Activated effector memory CD4-positive, alpha-beta T cell treated with anti-CD3 and anti-CD28 coated beads, Interleukin-2, amount 50 U/mL, for 16 hours (primary cell): ENCODE data around the gene SPATA6.
"Not testable (repeated sequence)": the region's sequence is repeated elsewhere in the genome, so short reads cannot be mapped to it uniquely, and the experiment has no call there.

Experiments
- DNase-seq: peaks from one replicate; pipeline ENCODE4 v3.0.0-alpha.2; 2020

SPATA6 gene

DNA sequence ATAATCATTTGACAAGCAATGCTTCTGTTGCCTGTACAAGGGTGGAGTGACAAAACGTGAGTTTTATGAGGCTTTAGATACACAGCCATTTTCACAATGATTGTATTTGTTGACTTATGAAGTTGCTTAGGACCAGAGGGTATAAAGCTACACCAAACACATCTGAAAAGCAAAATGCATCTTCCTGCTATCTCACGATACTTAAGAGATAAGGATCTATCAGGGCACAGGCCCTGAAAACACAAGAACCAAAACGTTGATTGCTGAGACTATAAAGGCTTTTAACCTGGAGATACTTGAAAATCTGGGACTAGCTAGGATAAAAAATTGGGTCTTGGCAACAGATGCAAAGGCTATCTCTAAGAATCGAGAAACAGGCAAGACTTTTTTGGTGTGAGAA is 133.7 kb downstream of the SPATA6 start:
- no peak for DNase-seq

DNA sequence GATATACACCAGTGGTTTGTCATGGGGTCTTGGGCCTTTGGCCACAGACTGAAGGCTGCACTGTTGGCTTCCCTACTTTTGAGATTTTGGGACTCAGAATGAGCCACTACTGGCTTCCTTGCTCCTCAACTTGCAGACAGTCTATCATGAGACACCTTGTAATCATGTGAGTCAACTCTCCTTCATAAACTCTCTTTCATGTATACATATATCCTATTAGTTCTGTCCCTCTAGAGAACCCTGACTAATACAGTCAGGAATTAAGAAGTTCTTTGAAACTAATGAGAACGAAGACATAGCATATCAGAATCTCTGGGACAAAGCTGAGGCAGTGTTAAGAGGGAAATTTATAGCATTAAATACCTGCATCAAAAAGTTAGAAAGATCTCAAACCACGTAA is 138.7 kb downstream of the SPATA6 start:
- no peak for DNase-seq

DNA sequence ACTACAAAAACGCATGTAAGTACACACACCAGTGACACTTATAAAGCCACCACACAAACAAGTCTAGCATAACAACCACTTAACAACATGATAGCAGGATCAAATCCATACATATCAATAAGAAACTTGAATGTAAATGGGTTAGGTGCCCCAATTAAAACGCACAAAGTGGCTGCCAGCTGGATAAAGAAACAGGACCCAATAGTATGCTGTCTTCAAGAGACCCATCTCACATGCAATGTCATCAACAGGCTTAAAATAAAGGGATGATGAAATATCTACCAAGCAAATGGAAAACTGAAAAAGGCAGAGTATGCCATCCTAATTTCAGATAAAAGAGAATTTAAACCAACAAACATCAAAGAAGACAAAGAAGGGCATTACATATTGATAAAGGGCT is 139.9 kb downstream of the SPATA6 start:
- no peak for DNase-seq

DNA sequence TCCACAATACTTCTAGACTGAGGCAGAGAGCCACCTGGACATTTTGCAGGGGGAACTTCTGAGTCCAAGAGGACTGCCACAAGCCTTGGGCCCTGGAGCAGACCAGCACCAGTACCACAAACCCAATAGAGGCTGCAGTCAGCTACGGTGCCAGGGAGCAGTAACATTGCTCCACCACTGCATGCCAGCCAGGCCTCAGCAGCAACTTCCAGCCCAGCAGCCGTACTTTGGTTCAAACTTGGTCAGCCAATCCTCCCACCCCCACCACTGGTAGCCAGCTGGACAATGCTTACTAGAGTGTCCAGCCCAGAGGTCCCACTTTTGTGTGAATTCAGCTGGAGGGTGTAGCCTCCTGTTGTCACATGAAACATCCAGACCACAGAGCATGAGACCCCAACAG is 142.1 kb downstream of the SPATA6 start:
- no peak for DNase-seq

DNA sequence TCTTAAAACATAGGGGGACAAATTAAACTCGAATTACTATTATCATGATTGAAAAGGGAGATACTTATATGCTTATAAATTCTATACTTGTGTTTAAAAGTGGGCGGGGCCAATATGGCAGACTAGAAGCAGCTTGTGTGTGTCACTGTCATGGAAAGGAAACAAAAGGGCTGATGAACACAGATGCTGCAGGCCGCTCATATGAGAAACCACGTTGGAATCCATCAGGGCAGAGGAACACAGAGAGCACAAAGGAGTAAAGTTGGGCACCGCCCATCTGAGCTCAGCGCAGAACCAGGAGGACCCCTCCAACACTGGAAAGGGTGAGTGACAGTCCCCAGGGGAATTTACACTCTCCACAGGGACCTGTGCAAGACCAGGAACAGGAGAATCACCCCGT is 142.5 kb downstream of the SPATA6 start:
- DNase-seq = no peak

DNA sequence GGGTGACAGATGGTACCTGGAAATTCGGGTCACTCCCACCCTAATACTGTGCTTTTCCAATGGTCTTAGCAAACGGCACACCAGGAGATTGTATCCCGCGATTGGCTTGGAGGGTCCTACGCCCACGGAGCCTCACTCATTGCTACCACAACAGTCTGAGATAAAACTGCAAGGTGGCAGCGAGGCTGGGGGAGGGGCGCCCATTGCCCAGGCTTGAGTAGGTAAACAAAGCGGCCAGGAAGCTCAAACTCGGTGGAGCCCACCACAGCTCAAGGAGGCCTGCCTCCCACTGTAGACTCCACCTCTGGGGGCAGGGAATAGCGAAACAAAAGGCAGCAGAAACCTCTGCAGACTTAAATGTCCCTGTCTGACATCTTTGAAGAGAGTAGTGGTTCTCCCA is 160.2 kb downstream of the SPATA6 start:
- not testable (repeated sequence) for DNase-seq

DNA sequence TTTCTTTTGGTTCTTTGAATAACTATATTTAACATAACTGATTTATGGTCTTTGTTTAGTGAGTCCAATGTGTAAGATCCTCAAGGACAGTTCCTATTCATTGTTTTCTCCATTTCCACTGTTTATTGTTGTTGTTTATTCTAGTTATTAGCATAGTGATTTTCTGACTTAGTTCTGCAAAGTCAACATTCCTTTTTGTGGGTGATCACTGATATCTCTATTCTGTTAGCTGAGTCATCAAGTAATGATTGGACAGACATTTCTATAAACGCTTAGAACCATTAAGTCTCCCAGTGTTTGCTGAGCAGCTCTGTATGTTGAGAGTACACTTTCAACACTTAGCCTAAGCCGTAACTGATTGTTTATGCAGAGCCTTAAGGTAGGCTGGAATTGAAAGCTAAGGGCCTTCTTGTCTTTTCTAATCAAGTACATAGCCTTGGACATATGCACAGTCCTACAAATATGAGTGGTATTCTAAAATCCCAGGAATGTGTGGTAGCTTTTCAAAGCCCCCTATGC is 162.4 kb downstream of the SPATA6 start:
- no peak for DNase-seq

DNA sequence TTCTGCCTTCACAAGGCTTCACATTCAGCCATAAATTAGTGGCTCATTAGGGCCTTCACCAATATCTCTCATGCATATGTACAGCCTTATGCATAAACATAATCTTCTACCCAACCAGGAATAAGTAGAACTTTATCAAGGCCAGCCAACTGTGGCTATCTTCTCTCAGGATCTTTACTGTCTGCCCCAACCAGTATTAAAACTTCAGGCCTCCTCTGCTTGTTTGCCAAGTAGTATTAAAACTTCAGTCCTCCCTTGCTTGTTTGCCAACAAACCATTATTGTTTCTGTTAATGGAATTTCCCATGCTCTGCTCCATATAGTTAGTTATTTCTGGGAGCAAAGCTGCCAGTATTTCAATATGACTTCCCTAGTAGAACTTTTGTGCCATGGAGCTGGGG is 169.4 kb downstream of the SPATA6 start:
- no peak for DNase-seq

DNA sequence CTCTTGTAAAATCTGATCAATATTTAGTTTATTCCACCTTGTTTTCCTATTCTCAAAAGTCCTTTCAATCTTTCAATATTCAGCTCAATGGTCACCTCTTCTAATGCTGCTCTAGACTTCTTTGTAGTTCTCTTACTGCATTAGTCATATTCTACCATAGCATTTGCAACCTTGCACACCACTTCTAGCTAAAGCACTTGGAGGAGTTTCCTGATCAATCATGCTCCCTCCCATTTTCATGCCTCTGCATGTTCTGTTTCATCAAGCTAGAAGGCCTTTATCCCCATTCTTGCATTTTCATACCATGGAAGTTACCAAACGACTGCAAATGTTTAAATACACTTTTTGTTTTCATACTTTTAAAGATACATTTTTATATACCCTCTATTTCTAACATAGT is 177.3 kb downstream of the SPATA6 start:
- DNase-seq = no peak

DNA sequence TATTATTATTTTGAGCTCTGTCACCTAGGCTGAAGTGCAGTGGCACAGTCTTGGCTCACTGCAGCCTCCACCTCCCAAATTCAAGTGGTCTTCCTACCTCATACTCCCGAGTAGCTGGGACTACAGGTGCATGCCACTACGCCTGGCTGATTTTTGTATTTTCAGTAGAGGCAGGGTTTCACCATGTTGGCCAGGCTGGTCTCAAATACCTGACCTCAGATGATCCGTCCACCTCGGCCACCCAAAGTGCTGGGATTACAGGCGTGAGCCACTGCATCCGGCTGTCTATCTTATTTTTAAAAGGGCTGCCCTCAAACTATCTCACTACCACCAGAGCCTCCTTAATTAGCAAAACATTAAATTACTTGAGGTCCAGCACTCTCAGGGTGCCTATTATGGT is 177.9 kb downstream of the SPATA6 start:
- DNase-seq = not testable (repeated sequence)

DNA sequence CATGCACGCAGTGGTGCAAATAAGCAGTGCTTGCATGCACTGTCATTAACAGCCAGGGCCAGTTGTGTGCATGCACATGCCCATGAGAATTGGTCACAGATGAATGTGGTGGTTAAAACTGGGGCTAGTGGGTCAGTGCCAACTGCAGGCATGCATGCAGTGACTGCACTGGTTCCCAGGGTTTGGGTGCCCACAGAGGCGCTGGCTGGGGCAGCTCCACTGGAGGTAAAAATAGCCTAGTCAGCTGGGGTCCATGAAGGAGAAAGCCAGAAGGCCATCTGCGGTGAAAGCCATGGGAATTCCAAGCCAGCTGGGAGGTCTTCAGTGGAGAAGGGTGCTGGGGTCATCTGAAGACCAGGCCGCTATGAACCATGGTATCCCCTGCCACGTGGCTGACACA is 179.3 kb downstream of the SPATA6 start:
- no peak for DNase-seq

DNA sequence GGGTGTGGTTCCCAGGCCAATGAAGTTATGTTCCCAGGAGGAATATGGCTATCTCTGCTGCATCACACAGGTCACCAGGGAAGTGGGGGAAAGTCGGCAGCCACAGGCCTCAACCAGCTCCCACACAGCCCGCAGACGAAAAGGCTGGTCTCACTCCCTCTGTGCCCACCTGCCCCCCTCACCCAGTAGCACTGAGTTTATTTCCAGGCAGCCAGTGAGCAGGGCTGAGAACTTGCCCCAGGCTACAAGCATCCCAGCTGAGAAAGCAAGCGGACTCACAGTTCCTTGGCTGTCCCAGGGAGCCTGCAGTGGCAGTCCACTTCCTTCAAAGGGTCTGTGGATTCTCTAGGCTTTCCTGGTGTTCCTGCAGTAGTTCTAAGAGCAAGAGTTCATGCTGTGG is 180.6 kb downstream of the SPATA6 start:
- no peak for DNase-seq

DNA sequence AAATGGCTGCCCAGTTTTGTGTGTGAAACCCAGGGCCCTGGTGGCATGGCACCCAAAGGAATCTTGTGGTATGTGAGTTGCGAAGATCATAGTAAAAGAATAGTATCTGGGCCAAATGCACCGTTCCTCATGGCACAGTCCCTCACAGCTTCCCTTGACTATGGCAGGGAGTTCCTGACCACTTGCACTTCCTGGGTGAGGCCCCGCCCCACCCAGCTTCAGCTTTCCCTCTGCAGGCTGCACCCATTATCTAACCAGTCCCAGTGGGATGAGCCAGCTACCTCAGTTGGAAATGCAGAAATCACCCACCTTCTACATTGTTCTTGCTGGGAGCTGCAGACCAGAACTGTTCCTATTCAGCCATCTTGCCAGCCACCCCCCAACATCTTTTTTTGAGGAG is 186.5 kb downstream of the SPATA6 start:
- DNase-seq = no peak

DNA sequence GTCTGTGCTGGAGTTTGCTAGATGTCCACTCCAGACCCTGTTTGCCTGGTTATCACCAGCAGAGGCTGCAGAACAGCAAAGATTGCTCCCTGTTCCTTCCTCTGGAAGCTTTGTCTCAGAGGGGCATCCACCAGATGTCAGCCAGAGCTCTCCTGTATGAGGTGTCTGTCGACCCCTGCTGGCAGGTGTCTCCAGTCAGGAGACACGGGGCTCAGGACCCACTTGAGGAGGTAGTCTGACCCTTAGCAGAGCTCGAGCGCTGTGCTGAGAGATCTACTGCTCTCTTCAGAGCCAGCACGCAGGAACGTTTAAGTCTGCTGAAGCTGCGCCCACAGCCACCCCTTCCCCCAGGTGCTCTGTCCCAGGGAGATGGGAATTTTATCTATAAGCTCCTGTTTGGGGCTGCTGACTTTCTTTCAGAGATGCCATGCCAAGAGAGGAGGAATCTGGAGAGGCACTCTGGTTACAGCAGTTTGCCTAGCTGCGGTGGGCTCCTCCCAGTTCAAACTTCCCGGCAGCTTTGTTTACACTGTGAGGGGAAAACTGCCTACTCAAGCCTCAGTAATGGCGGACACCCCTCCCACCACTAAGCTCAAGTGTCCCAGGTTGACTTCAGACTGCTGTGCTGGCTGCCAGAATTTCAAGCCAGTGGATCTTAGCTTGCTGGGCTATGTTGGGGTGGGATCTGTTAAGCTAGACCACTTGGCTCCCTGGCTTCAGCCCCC is 187.1 kb downstream of the SPATA6 start:
- not testable (repeated sequence) for DNase-seq

DNA sequence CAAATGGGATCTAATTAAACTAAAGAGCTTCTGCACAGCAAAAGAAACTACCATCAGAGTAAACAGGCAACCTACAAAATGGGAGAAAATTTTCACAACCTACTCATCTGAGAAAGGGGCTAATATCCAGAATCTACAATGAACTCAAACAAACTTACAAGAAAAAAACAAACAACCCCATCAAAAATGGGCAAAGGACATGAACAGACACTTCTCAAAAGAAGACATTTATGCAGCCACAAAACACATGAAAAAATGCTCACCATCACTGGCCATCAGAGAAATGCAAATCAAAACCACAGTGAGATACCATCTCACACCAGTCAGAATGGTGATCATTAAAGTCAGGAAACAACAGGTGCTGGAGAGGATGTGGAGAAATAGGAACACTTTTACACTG is 189.7 kb downstream of the SPATA6 start:
- DNase-seq = not testable (repeated sequence)

DNA sequence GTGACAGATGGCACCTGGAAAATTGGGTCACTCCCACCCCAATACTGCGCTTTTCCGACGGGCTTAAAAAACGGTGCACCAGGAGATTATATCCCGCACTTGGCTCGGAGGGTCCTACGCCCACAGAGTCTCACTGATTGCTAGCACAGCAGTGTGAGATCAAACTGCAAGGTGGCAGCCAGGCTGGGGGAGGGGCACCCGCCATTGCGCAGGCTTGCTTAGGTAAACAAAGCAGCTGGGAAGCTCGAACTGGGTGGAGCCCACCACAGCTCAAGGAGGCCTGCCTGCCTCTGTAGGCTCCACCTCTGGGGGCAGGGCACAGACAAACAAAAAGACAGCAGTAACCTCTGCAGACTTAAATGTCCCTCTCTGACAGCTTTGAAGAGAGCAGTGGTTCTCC is 194.6 kb downstream of the SPATA6 start:
- DNase-seq = not testable (repeated sequence)

DNA sequence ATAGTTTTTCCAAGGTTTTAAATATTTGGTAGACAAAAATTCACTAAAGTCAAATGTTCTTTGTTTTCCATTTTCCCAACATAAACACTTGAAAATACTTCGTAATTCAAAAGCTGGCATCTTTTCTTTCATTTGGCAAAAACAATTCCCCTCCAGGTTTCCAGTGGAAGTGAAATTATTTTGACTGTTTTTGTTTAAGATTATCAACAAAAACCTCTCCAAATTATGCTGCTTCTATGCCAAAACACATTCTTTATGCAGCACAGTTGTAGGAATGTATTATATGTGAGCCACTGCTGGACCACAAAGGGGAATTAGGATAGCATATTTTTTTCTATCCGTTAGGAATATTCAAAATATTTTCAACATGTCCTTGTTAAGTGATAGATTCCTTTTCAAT is 205.4 kb downstream of the SPATA6 start:
- DNase-seq = no peak

DNA sequence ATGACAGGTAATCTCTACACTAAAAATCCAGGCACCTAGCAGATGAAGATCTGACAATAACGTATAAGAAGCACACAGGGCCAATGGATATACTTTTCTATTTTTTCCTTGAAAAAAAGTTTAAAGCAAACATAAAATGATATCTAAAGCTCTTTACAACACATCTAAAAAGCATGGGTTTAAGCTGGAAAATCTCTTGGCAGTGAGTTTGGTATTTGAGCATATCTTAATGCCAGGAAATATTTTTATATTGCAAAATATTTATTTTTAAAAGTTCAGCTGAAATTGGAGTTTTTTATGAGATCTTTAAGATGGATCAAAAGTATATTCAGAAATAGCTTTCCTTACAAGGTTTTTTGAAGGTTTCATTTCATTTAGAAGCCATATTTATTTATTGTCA is 209.0 kb downstream of the SPATA6 start:
- DNase-seq = no peak

DNA sequence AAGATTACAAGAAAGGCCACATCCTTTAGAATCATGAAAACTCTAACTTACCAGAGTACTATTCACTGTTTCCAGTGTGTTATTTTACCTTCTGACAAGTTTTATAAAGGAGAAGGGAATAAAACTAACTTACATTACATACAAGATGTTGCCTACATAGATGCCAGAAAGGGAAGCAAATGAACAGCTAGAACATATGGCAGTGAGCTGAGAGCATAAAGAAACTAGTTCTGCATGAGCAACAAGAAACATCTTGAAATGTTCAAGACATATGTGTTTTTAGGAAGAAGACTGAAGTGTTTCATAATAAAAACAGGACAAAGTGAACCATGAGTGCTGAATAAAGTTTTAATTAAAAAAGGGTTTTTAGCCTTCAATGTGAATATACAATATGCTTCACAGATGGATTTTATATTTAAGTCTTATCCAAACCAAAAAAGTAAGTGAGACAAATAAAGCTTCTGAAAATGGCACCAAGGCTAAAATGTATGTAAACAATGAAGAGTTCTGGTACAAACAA is 210.1 kb downstream of the SPATA6 start:
- DNase-seq = no peak

DNA sequence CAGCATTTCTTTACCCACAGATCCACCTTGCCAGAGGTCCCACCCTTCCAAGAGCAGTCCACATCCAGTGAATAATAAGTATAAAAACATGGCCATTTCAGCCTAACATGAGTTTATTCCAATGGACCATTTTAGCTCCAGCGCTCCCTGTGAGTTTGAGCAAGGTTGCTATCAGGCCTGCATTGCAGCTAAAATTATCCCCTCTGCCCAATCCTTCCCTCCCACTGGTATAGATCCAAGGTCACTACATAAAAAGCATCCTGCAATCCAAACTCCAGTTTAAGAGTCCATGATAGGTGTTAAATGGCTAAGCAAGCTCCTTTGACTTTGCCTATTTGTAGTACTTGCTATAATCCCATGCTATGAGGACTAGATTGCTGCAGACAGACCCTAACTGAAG is 213.9 kb downstream of the SPATA6 start:
- DNase-seq = no peak

DNA sequence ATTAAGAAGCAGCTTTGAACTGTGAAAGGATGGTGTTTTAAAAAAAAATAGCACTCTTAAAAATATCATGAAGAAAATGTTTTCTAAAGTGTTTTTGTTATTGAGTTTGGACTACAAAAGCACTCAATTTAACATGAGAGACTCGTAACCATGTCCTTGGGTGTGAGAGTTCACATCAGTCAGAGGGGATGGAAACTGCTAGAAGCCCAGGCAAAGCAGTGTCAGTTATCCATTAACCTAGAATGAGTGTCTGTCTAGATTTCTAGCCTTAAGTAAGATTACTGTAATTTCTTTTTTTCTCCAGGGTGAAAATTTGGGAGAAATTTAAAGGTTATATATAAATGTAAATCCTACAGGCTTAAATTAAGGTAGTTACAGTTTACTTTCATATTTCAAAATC is 217.8 kb downstream of the SPATA6 start:
- DNase-seq = no peak

DNA sequence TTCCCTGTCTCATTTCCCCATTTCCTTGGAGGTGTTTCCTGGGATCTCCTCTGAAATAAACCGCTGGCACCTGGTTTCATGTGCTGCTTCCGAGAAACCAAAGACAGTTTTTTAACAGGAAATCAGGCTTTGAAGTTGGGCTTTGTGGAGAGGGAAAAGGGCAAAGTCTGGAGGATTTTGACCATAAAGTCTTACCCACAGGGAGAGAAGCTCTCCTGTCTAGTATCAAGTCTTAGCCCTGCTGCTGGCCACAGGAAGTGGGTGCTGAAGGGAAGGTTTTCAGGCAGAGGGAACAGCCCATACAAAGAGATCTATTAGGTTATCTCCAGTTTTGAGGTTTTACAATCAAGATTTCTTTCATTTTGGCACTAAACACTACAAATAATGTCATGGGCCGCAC is 220.2 kb downstream of the SPATA6 start:
- DNase-seq = no peak

DNA sequence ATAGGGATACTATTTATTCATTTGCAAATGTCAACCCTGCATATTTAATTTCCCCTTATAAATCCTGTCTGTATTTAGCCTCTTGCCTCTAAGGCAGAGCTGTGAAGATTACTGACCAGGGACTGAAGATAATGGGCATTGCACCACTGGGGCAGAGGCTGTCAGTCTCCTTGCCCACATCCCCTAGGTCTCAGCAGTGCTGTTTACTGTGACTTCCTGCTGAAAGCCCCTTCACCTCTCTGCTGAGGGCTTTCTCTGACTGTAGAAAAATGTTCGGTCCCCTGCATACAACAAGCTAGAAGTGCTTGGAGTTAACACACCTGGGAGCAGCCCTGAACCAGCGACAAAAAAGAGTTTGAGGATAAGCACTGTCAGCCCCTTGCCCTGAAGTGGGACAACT is 220.7 kb downstream of the SPATA6 start:
- no peak for DNase-seq

DNA sequence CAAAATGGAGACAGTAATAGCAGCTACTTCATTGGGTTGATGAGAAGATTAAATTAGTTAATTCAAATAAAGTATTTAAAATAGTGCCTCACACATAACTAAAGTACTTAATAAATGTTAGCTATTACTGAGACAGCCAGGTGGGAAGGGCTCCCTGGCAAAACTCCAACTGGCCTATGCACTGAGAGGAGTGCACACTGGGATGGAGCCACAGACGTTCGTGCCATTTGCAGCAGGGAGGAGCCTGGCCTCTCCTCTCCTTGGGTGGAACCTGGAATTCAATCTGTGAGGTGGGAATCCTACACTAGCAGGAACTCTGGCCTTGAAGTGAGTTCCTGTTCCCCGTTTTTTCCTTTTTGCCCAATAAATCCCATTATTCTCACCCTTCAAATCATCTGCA is 221.4 kb downstream of the SPATA6 start:
- DNase-seq = no peak

DNA sequence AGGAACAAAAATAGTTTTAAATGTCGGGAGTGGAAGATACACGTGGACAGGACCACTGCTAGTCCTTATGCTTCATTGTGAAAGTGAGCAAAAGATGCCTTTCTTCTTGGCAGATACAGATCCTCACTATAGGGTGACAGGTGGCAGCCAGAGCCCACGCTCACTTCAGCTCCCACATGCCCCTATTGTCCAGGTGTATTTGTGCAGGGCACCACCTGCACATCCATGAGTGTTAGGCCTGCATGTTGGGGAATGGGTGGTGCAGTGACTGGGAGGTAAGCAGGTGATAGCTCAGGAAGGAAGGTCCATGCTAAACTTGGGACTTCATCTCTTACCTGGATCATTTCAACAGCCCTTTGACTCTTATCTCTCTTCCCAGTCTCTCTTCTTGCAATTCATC is 222.1 kb downstream of the SPATA6 start:
- DNase-seq = no peak
